ENCODE results near the gene ATG13. TPM values are rescaled to one million over a fixed set of nuclear protein-coding genes. Genes with fewer than 3 reads are reported as not detected.

ATG13 gene
- polyA plus RNA-seq, 1 of the 3 experiments (the other 2 are of a cell fraction) = 39.4 TPM

- Histone ChIP-seq H3F3A (replicated peaks; ENCODE audit: insufficient read depth) (no peaks in the 10 kb centered on the region), H3K9me2 (no peaks in the 10 kb centered on the region), H2AFZ (ENCODE audit: low read depth) (no peak overlapping the region), H3K27ac (ENCODE audit: low read depth in 2 of 2, low read length in 1 of 2) (no peak overlapping the region), H3K79me2 (ENCODE audit: insufficient read depth) (peaks cover 30% of the 10 kb centered on the region), H4K20me1 (ENCODE audit: insufficient read depth) (peaks cover 5% of the 10 kb centered on the region; the same call in 1 of the 2 replicates), H3K4me1 (ENCODE audit: control insufficient read depth in 1 of 2, insufficient read depth in 2 of 2, low read depth in 1 of 2, low read length in 1 of 2) (peaks cover 5 to 30% of the 10 kb centered on the region in 2 experiments; a peak in 3 of 4 replicates), H3K27me3 (ENCODE audit: insufficient read depth) (no peaks in the 10 kb centered on the region), H3K4me2 (no peak overlapping the region), H3K36me3 (replicated peaks in 1 of 2; ENCODE audit: control insufficient read depth in 1 of 2, insufficient read depth in 2 of 2, low read length in 1 of 2) (peaks cover 24 to 35% of the 10 kb centered on the region in 2 experiments), H3K4me3 (ENCODE audit: low read depth in 2 of 2, low read length in 1 of 2) (no peak overlapping the region), H3K9me3 (no peaks in the 10 kb centered on the region), H3K9ac (no peak overlapping the region)
- WGBS (ENCODE audit: low lambda C conversion rate) = 90% methylated on average over 5 of the region's 6 CpGs
- ChIA-PET CTCF (interaction anchor here (0.6 to 1.0 kb wide), 2 partner anchors 111 to 204 kb away, joined by 3 read pairs; no protein-coding TSS in a partner anchor), POLR2A (no interaction called here)
- TF ChIP-seq TAF1 (IDR thresholded peaks at IDR 0.05; ENCODE audit: borderline replicate concordance, low read depth, low read length) (no peak), TEAD4 (IDR thresholded peaks at IDR 0.05; ENCODE audit: borderline replicate concordance, insufficient read depth) (no peak), NFIC (IDR thresholded peaks at IDR 0.05; ENCODE audit: borderline replicate concordance) (no peak), SIN3A (IDR thresholded peaks at IDR 0.05; ENCODE audit: borderline replicate concordance, low read depth, low read length) (no peak), GATA2 (CRISPR knock-in tag; IDR thresholded peaks at IDR 0.05) (no peak), RFX5 (IDR thresholded peaks at IDR 0.05; ENCODE audit: low read length) (no peak), TCF12 (IDR thresholded peaks at IDR 0.05) (no peak), POLR2AphosphoS5 (IDR thresholded peaks at IDR 0.05; ENCODE audit: low read depth, low read length) (no peak), CTCF (IDR thresholded peaks at IDR 0.05) (no peak), IRF3 (IDR thresholded peaks at IDR 0.05; ENCODE audit: low read depth, low read length) (no peak), REST (IDR thresholded peaks at IDR 0.05; ENCODE audit: low read depth, low read length) (no peak), USF1 (IDR thresholded peaks at IDR 0.05; ENCODE audit: borderline replicate concordance, low read depth) (no peak), EZH2phosphoT487 (IDR thresholded peaks at IDR 0.05; ENCODE audit: borderline replicate concordance, low read depth) (no peak), YY1 (IDR thresholded peaks at IDR 0.05; ENCODE audit: low read depth) (no peak), RAD21 (IDR thresholded peaks at IDR 0.05; ENCODE audit: low read length) (no peak), CHD2 (IDR thresholded peaks at IDR 0.05; ENCODE audit: low read length, partially characterized antibody) (no peak), NRF1 (IDR thresholded peaks at IDR 0.05; ENCODE audit: low read depth, low read length) (no peak), ELF1 (IDR thresholded peaks at IDR 0.05) (no peak), USF2 (IDR thresholded peaks at IDR 0.05; ENCODE audit: borderline replicate concordance, low read depth, low read length) (no peak)
- DNase-seq = no peak
Measured at GRCh38 chr11:46694072-46694471, 76.7 kb downstream of the ATG13 start.

All from SK-N-SH (cell line).